Head of caudate nucleus (tissue), 42 donors: ENCODE data around the gene DCAF6.
"Not testable (repeated sequence)": the region's sequence is repeated elsewhere in the genome, so short reads cannot be mapped to it uniquely, and the experiment has no call there.

ENCODE experiments used
- DNase-seq, 42 donors: peaks; one replicate each; pipeline versions ENCODE4 v3.0.0 to v3.0.0-alpha.2; 2020 to 2021; ENCODE audit warnings: mixed read lengths in 7 of 42
- intact Hi-C: fragments of 100-400 bp; cut with DNase I; formaldehyde crosslinking; loops from one replicate; pipeline ENCODE4 v1.15.0; 2022

The DCAF6 gene

DNA sequence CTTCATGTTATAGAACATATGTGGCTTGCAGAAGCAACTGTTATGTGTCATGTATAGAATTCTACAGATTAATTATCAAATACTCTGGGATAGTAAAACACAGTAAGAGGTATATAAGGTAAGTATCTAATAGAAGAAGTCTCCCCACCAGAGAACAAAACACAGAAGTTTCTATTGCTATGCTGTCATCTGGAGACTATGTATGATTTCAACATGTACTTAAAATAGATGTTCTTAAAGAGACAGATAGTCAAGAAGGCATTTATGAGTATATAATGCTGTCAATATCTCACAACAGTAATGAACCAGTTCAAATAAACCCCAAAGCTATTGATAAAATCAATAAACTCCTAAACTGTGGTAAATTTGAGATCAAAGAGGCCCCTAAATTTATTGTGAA, 14.5 kb upstream of the DCAF6 start:
- no peak for DNase-seq
- intact Hi-C loops = no loop called here

GRCh38 chr1:167922611-167923074, 13.8 kb upstream of the DCAF6 start:
- DNase-seq = no peak
- intact Hi-C loops = no loop called here

DNA sequence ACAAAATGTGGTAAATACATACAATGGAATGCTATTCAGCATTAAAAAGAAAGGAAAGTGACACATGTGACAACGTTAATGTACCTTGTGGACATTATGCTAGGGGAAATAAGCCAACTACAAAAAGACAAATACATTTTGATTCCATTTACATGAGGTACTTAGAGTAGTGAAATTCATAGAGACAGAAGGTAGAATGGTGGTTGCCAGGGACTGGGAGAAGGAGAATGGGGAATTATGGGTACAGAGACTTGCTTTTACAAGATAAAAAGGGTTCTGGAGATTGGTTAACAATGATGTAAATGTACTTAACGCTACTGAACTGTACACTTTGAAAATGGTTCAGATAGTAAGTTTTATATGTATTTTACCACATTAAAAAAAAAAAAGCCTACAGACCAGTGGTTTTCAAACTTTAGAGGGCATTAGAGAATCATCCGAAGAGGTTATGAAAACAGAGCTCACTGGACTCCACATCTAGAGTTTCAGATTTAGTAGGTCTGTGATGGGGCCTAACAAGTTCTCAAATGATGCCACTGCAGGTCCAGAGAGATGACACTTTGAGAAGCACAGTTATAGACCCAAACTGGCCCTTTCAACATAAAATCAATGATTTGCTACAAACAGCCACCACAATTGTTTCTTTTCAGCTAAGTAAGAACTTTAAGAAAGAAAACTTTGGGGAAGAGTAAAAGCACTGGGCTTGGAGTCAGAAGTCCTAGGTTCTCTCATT, 13.0 kb upstream of the DCAF6 start:
- intact Hi-C loops = no loop called here
- DNase-seq = no peak

GRCh38 chr1:167924102-167924501, 12.4 kb upstream of the DCAF6 start:
- intact Hi-C loops = no loop called here
- no peak for DNase-seq

DNA sequence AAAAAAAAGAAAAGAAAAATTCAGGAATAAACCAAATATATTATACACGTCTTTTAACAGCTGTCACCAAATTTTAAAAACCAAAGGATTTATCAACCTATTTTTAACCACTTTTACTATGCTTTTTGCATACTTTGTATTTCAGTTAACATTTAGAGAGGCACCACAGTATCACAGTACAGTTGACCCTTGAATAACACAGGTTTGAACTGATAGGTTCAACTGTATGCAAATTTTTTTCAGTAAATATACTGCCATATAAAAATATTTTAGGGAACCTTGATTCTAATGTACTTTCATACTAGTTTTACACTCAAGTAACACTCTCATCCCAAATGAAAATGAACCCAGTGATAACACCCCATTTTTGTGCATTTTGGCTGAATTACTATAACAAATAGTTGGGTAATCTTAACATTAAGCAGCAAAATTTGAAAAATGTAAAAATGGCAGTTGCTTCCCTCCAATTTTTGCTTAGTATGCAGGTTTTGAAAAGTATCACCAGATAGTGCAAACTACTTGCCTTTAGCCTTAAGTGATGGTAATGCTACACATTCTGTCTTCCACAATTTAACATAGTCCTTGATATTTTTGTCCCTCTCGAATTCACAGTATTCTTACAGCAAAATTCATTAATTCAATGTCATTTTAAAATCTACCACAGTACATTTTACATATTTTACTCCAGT, 11.8 kb upstream of the DCAF6 start:
- intact Hi-C loops = no loop called here
- DNase-seq = no peak

GRCh38 chr1:167926486-167926997, 9.9 kb upstream of the DCAF6 start:
- intact Hi-C loops = no loop called here
- DNase-seq = no peak

GRCh38 chr1:167927046-167927754, 9.3 kb upstream of the DCAF6 start:
- intact Hi-C loops = no loop called here
- no peak for DNase-seq

- intact Hi-C loops = no loop called here
- no peak for DNase-seq
Observed at GRCh38 chr1:167928457-167928852, 8.0 kb upstream of the DCAF6 start.

- DNase-seq, intact Hi-C loops: not testable (repeated sequence)
Observed at GRCh38 chr1:167928919-167929318, 7.6 kb upstream of the DCAF6 start.

GRCh38 chr1:167929725-167930124, 6.8 kb upstream of the DCAF6 start:
- DNase-seq = no peak
- intact Hi-C loops = loop anchor here (10.0 kb wide), 1 partner anchor 705 kb away; the partner anchor contains the start of gene POU2F1

DNA sequence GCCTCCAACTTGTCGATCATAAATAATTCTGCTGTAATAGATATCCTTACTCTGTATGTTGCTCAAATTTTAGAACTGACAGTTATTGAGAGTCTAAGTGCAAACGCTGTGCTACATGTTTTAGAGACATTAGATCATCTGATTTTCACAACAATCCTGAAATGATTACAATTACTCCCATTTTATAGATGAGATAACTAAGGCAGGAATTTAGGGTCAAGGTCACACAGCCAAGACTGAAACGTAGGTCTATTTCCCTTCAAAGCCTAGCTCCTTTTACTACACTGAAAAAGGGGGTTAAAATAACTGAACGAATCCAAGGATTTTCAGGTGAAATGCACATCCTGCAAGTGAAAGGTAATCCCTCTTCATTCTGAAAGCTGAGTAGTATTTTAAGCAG, 2.7 kb upstream of the DCAF6 start:
- intact Hi-C loops = loop anchor here (10.0 kb wide), 1 partner anchor 709 kb away; the partner anchor contains the start of gene POU2F1
- DNase-seq = no peak

GRCh38 chr1:167934426-167935215, 1.9 kb upstream of the DCAF6 start:
- intact Hi-C loops = loop anchor here (5.0 to 10.0 kb wide), 2 partner anchors 217 to 710 kb away; partner anchors contain the start of gene POU2F1
- DNase-seq = no peak

DNA sequence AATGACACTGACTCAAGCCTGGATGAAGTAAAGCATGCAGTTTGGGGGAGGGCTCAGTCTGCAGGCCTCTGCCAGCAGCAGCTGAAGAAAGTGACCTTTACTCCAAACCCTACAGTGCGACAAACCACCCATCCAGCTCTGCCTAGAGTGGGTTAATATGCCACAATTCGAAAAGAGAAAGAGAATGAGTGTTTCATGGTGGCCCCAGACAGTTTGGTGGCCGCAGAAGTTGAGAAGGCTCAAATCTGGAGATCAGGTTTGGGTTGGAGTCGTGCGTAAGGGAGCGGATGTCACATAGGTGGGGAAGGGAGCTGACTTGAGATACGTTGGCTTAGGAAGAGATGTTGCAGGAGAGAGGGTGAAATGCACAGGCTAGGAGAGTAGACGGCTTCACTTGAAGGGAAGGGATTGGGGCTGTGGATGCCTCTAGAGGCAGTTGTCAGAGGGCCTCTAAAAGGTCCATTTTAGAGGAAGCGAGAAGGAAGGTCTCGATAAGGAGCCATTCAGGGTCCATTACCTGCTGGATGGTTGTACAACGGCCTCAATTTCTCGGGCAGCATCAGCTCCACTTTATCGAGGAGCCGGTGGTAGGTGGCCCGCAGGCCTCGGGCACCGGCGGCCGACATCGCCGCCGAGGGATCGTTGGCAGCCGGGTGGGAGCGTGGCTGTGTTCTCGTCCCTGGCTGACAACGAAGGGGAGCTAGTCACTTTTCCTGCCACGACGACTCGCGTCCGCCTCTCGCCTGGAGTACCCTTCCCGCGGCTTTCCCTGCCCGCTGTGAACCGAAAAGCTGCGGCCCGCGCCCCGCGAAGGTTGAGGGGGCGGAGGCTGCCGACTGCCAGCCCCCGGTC, 1.0 kb upstream of the DCAF6 start:
- intact Hi-C loops = loop anchor here (5.0 to 10.0 kb wide), 2 partner anchors 218 to 711 kb away; partner anchors contain the start of gene POU2F1
- peak in 23 of 42 donors; percentile 14 to 65 (median 28) for DNase-seq

- intact Hi-C loops = loop anchor here (5.0 to 10.0 kb wide), 2 partner anchors 220 to 712 kb away; partner anchors contain the start of gene POU2F1
Observed at GRCh38 chr1:167936930-167937708, 636 bp downstream of the DCAF6 start, which contains the start of gene MPC2. Gene MPC2, minus strand, starts transcription at chr1:167937072. Its CDS starts 1,231 bp downstream, at chr1:167935841.

GRCh38 chr1:167937709-167938010, 1.2 kb downstream of the DCAF6 start:
- no peak for DNase-seq

More at GRCh38 chr1:167936930-167937708, 636 bp downstream of the DCAF6 start, which contains the start of gene MPC2:
- peak in 41 of 42 donors; percentile 19 to 83 (median 62) for DNase-seq

DNA sequence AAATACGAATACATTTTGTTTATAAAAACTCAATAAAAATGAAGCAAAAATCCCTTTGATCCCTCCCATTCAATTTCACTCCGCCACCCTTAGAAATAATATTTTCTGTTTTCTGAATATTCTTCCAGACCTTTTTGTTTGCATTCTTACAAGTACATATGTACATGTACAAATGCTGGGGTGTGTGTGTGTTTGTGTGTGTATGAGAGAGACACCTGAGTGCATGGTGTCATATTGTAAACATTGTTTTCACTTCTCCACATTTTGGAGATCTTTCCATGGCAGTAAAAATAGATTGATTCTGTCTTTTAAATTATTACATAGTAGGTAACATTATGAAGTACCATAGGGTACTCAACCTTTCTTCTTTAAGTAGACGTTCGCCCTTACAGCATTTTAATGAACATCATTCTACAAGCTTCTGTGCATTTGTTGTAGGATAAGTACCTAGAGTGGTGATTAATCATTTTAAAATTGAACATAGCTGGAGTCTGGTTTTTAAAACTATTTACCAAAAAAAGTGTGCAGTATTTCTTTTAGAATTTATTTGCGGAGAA, 1.7 kb downstream of the DCAF6 start:
- intact Hi-C loops = loop anchor here (5.0 to 10.0 kb wide), 2 partner anchors 221 to 713 kb away; partner anchors contain the start of gene POU2F1
- no peak for DNase-seq

More at GRCh38 chr1:167937709-167938010, 1.2 kb downstream of the DCAF6 start:
- intact Hi-C loops = loop anchor here (5.0 to 10.0 kb wide), 2 partner anchors 220 to 713 kb away; partner anchors contain the start of gene POU2F1
